ENCODE measurements around the gene CLTCL1.

GRCh38 chr22:19208287-19208847, 83.2 kb downstream of the CLTCL1 start:
- no peak for TF ChIP-seq CSDE1 (IDR thresholded peaks at IDR 0.05)
- no peak for TF ChIP-seq HDAC2 (IDR thresholded peaks at IDR 0.05)
- no peak for TF ChIP-seq CTCF (IDR thresholded peaks at IDR 0.05 in 2 of 3, conservative IDR thresholded peaks at IDR 0.05 in 1 of 3; ENCODE audit: insufficient read depth in 2 of 3, low read depth in 1 of 3, low read length in 3 of 3)
- TF ChIP-seq ZBTB43 (CRISPR knock-in tag; IDR thresholded peaks at IDR 0.05) = no peak
- no peak for TF ChIP-seq POLR2A (conservative IDR thresholded peaks at IDR 0.05)
- TF ChIP-seq SP2 (IDR thresholded peaks at IDR 0.05; ENCODE audit: extremely low read depth, low read depth, low read length, poor library complexity, severe bottlenecking) = no peak
- no peak for TF ChIP-seq TAF1 (IDR thresholded peaks at IDR 0.05; ENCODE audit: control insufficient read depth, extremely low read depth, insufficient read depth, low read length, severe bottlenecking)
- TF ChIP-seq EZH2 (IDR thresholded peaks at IDR 0.05; ENCODE audit: borderline replicate concordance, low read depth, low read length) = no peak
- no peak for TF ChIP-seq HBP1 (CRISPR knock-in tag; IDR thresholded peaks at IDR 0.05)
- TF ChIP-seq ZNF140 (CRISPR knock-in tag; IDR thresholded peaks at IDR 0.05) = no peak
